GM12801 (cell line): Measurements from ENCODE around the gene CSK.

Source experiments
- CTCF ChIP-seq: IDR thresholded peaks from one replicate; pipeline ENCODE4 v1.5.1; 2011; ENCODE audit warnings: control low read depth; ENCODE audit not compliant: insufficient read length; ENCODE audit errors: extremely low read depth

The CSK gene

GRCh38 chr15:74826364-74826819 is 44.5 kb downstream of the CSK start, which contains the start of gene CPLX3:
Gene CPLX3, plus strand, starts transcription at chr15:74826627. Its CDS starts 77 bp downstream, at chr15:74826704.
- TF ChIP-seq CTCF = no peak

GRCh38 chr15:74826921-74827320 is 45.0 kb downstream of the CSK start:
- TF ChIP-seq CTCF = no peak

- no peak for TF ChIP-seq CTCF
Measured at GRCh38 chr15:74827614-74828013, 45.7 kb downstream of the CSK start.

- TF ChIP-seq CTCF = no peak
Measured at GRCh38 chr15:74828835-74829234, 47.0 kb downstream of the CSK start.

GRCh38 chr15:74829486-74829885 is 47.6 kb downstream of the CSK start:
- no peak for TF ChIP-seq CTCF

GRCh38 chr15:74829991-74830390 is 48.1 kb downstream of the CSK start:
- no peak for TF ChIP-seq CTCF

GRCh38 chr15:74830868-74831267 is 49.0 kb downstream of the CSK start:
- no peak for TF ChIP-seq CTCF
